Measurements from ENCODE around the gene SLC22A23. TPM values are rescaled to one million over a fixed set of nuclear protein-coding genes. Genes with fewer than 3 reads are reported as not detected.
A peak's percentile ranks its signal among the peaks of the same experiment; 100 is the strongest.

The SLC22A23 gene
- total RNA-seq, 1 donor from 2014 or later, result 14.6 TPM

- DNase-seq (ENCODE audit: low read depth, low spot score), result no peak
- no peak for TF ChIP-seq CTCF (conservative IDR thresholded peaks at IDR 0.05)
- Mint-ChIP-seq H3K4me1 (peaks cover 45% of the 10 kb centered on the region), H3K27me3 (ENCODE audit: low read depth) (no peaks in the 10 kb centered on the region), H3K4me3 (no peak overlapping the region), H3K36me3 (ENCODE audit: low read depth) (peaks cover 7% of the 10 kb centered on the region), H3K9me3 (no peaks in the 10 kb centered on the region), H3K27ac (ENCODE audit: unreplicated experiment) (peak overlapping the region; percentile 71)
Observed at GRCh38 chr6:3280866-3281465, 175.9 kb downstream of the SLC22A23 start.

GRCh38 chr6:3280091-3280490, 176.8 kb downstream of the SLC22A23 start:
- Mint-ChIP-seq H3K27ac (ENCODE audit: unreplicated experiment) (no peak overlapping the region), H3K9me3 (no peaks in the 10 kb centered on the region), H3K36me3 (ENCODE audit: low read depth) (peaks cover 5% of the 10 kb centered on the region), H3K27me3 (ENCODE audit: low read depth) (no peaks in the 10 kb centered on the region), H3K4me3 (peak overlapping the region; percentile 36), H3K4me1 (peaks cover 36% of the 10 kb centered on the region)
- DNase-seq (ENCODE audit: low read depth, low spot score), result no peak
- no peak for TF ChIP-seq CTCF (conservative IDR thresholded peaks at IDR 0.05)

GRCh38 chr6:3278691-3279090, 178.2 kb downstream of the SLC22A23 start:
- no peak for DNase-seq (ENCODE audit: low read depth, low spot score)
- peaks cover 9% of the 10 kb centered on the region for H3K36me3 Mint-ChIP-seq (ENCODE audit: low read depth)
- peak overlapping the region; percentile 42 for H3K4me3 Mint-ChIP-seq
- TF ChIP-seq CTCF (conservative IDR thresholded peaks at IDR 0.05), result no peak
- peak overlapping the region; percentile 12 for H3K27ac Mint-ChIP-seq (ENCODE audit: unreplicated experiment)
- peaks cover 35% of the 10 kb centered on the region for H3K4me1 Mint-ChIP-seq
- H3K9me3 Mint-ChIP-seq, result no peaks in the 10 kb centered on the region
- no peaks in the 10 kb centered on the region for H3K27me3 Mint-ChIP-seq (ENCODE audit: low read depth)

GRCh38 chr6:3277851-3278416, 178.9 kb downstream of the SLC22A23 start:
- peaks cover 9% of the 10 kb centered on the region for H3K36me3 Mint-ChIP-seq (ENCODE audit: low read depth)
- H3K27me3 Mint-ChIP-seq (ENCODE audit: low read depth), result no peaks in the 10 kb centered on the region
- DNase-seq (ENCODE audit: low read depth, low spot score), result no peak
- H3K27ac Mint-ChIP-seq (ENCODE audit: unreplicated experiment), result peak overlapping the region; percentile 50
- no peak for TF ChIP-seq CTCF (conservative IDR thresholded peaks at IDR 0.05)
- peaks cover 33% of the 10 kb centered on the region for H3K4me1 Mint-ChIP-seq
- no peak overlapping the region for H3K4me3 Mint-ChIP-seq
- no peaks in the 10 kb centered on the region for H3K9me3 Mint-ChIP-seq

- peak overlapping the region; percentile 50 for H3K27ac Mint-ChIP-seq (ENCODE audit: unreplicated experiment)
Observed at GRCh38 chr6:3277251-3277650, 179.6 kb downstream of the SLC22A23 start.

More at GRCh38 chr6:3277251-3277650, 179.6 kb downstream of the SLC22A23 start:
- no peak for TF ChIP-seq CTCF (conservative IDR thresholded peaks at IDR 0.05)
- DNase-seq (ENCODE audit: low read depth, low spot score), result no peak
- Mint-ChIP-seq H3K4me1 (peaks cover 26% of the 10 kb centered on the region), H3K9me3 (no peaks in the 10 kb centered on the region), H3K4me3 (no peak overlapping the region), H3K27me3 (ENCODE audit: low read depth) (no peaks in the 10 kb centered on the region), H3K36me3 (ENCODE audit: low read depth) (peaks cover 9% of the 10 kb centered on the region)
